ENCODE data around the gene LHX5.
"Not testable (repeated sequence)": the region's sequence is repeated elsewhere in the genome, so short reads cannot be mapped to it uniquely, and the experiment has no call there.

Gene LHX5

DNA sequence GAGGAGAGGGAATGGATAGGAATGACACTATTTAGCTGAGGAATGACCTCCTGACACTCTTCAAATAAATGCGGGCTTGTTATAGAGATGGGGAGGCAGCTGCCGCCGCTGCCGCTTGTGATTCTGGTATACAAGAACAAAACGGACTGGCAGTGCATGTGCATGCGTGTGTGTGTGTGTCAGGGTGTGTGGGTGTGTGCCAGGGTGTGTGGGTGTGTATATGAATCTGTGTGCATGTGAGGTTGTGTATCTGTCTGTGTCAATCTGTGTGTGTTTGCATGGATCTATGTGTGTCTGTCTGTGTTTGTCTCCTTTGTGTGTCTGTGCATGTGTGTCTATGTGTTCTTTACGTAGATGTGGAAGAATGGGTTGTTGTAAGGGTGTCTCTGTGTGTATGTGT lies 26.0 kb upstream of the LHX5 start:
- TF ChIP-seq CTCF (IDR thresholded peaks at IDR 0.05; ENCODE audit: low read depth, low read length), result no peak
- H3K27me3 ChIP-seq (ENCODE audit: insufficient read depth, low read depth, severe bottlenecking), result peaks cover 3% of the 10 kb centered on the region

GRCh38 chr12:113495941-113496340 lies 24.3 kb upstream of the LHX5 start:
- H3K27ac ChIP-seq; H3K9me3 ChIP-seq (ENCODE audit: severe bottlenecking); H3K27me3 ChIP-seq (ENCODE audit: insufficient read depth, low read depth, severe bottlenecking); DNase-seq; H3K36me3 ChIP-seq; H3K4me3 ChIP-seq (ENCODE audit: low read depth, low read length): not testable (repeated sequence)

More for the DNA sequence above, 26.0 kb upstream of the LHX5 start:
- H3K27ac ChIP-seq, result no peak overlapping the region
- H3K9me3 ChIP-seq (ENCODE audit: severe bottlenecking), result no peaks in the 10 kb centered on the region
- H3K36me3 ChIP-seq, result no peaks in the 10 kb centered on the region
- no peak for DNase-seq
- no peak overlapping the region for H3K4me3 ChIP-seq (ENCODE audit: low read depth, low read length)

DNA sequence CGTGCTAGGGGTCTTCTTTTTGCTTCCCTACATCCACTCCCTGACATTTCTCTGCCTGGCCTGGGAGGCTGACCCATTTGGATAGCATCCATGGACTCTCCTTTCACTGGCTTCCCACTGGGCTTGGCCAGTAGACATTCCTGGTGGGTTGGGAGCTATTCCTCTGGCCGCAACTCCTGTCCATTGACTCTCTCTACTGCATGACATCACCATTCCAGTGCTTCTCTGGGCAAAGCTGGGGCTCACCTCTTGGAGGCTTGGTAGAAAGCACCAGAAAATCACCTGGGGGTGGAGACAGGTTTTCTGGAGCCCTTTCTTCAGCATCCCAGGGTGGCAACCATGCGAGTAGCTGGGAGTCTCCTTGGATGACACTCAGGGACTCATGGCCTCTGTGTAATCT lies 16.7 kb upstream of the LHX5 start:
- H3K36me3 ChIP-seq, result no peaks in the 10 kb centered on the region
- TF ChIP-seq CTCF (IDR thresholded peaks at IDR 0.05; ENCODE audit: low read depth, low read length), result no peak
- no peak overlapping the region for H3K4me3 ChIP-seq (ENCODE audit: low read depth, low read length)
- no peak for DNase-seq
- H3K27me3 ChIP-seq (ENCODE audit: insufficient read depth, low read depth, severe bottlenecking), result peaks cover 55% of the 10 kb centered on the region
- no peak overlapping the region for H3K27ac ChIP-seq
- peaks cover 2% of the 10 kb centered on the region for H3K9me3 ChIP-seq (ENCODE audit: severe bottlenecking)

DNA sequence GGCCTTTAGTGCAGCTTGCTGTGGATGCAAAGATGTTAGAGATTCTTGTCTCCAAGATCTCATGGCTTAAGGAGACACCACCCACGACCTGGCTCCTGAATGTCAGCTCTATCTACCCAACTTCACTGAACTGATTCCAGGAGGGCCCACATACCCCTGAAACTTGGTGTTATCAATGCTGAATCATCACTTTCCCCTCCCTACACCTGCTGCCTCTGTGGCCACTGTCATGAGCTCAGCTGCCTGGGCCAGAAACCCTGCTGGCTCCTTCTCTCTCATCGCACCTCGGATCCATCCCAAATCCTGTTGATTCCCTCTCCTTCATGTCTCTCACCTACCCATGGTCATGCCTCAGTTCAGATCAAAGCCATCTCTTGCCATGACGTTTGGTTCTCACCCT lies 15.1 kb upstream of the LHX5 start:
- no peak for TF ChIP-seq CTCF (IDR thresholded peaks at IDR 0.05; ENCODE audit: low read depth, low read length)
- no peaks in the 10 kb centered on the region for H3K36me3 ChIP-seq
- H3K4me3 ChIP-seq (ENCODE audit: low read depth, low read length), result no peak overlapping the region
- H3K27ac ChIP-seq, result no peak overlapping the region
- H3K27me3 ChIP-seq (ENCODE audit: insufficient read depth, low read depth, severe bottlenecking), result peaks cover 70% of the 10 kb centered on the region
- no peaks in the 10 kb centered on the region for H3K9me3 ChIP-seq (ENCODE audit: severe bottlenecking)
- no peak for DNase-seq

GRCh38 chr12:113485330-113485729 lies 13.7 kb upstream of the LHX5 start:
- TF ChIP-seq CTCF (IDR thresholded peaks at IDR 0.05; ENCODE audit: low read depth, low read length), result no peak
- no peak overlapping the region for H3K4me3 ChIP-seq (ENCODE audit: low read depth, low read length)
- H3K36me3 ChIP-seq, result no peaks in the 10 kb centered on the region
- H3K9me3 ChIP-seq (ENCODE audit: severe bottlenecking), result no peaks in the 10 kb centered on the region
- DNase-seq, result no peak
- H3K27me3 ChIP-seq (ENCODE audit: insufficient read depth, low read depth, severe bottlenecking), result peaks cover 82% of the 10 kb centered on the region
- no peak overlapping the region for H3K27ac ChIP-seq

DNA sequence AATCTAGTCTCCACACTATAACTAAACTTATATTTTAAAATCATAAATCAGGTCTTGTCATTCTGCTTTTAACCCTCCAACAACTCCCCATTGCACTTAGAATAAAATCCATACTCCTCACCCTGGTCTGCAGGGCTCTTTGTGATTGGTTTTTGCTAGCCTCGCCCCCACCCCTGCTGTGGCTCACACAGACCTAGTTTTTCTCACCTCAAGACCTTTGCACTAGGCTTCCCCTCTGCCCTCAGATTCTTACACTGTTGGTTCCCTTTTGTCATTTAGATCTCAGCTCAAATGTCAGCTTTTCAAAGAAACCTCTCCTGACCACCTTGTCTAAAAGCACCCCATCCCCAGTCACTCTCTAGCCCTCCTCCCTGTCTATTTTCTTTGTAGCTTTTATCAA lies 10.7 kb upstream of the LHX5 start:
- Histone ChIP-seq H3K4me3 (ENCODE audit: low read depth, low read length) (no peak overlapping the region), H3K9me3 (ENCODE audit: severe bottlenecking) (peaks cover 12% of the 10 kb centered on the region), H3K27me3 (ENCODE audit: insufficient read depth, low read depth, severe bottlenecking) (peaks cover 94% of the 10 kb centered on the region), H3K27ac (no peak overlapping the region), H3K36me3 (no peaks in the 10 kb centered on the region)
- no peak for DNase-seq
- TF ChIP-seq CTCF (IDR thresholded peaks at IDR 0.05; ENCODE audit: low read depth, low read length), result no peak

Measured in WERI-Rb-1 (cell line).